GM19397 (cell line): Measurements from ENCODE around the gene VEGFC.

Experiments
- ATAC-seq: cut with Tn5 transposase; IDR thresholded peaks from one replicate; pipeline ENCODE4 v1.9.1; 2021; ENCODE audit warnings: mild to moderate bottlenecking, moderate library complexity; ENCODE audit not compliant: unreplicated experiment

VEGFC gene

DNA sequence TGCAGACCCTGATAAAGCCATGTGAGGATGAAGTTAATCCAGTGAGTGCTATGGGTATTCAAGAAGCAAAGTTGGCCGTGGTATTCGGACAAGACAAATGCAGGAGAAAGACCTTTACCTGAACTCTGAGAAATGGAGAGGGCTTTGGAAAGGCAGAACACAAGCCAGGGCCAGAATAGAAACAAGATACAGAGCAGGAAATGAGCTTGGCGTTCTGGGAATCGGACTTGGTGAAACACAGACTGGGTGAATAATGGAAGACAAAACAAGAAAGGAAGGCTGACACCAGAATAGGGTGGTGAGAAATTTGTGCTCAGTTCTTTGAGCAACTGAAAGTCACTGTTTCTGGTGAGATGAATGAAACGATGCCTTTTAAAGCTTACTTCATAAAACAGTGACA is 83.3 kb downstream of the VEGFC start:
- no peak for ATAC-seq

DNA sequence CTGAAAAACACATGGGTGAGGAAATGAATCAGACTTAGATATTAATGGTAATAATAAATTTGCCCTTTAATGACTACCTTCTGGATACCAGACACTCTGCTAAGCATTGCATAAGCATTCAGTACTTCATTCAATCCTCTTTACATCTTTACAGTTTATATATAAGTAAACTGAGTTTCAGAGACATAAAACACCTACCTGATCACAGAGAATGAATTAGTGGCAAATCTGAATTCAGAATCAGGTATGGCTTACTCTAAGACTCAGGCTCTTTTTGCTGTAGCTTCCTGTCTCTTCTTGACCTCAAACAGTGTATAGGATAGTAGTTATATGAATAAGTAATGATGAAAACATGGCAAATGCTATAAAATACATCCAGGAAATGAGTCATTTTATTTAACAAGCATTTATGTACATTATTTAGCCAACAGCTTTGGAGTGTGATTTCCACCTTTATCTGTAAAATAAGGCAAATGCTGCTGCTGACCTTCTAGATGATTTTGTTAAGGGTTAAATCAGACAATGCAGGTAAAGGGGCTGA is 83.9 kb downstream of the VEGFC start:
- no peak for ATAC-seq

DNA sequence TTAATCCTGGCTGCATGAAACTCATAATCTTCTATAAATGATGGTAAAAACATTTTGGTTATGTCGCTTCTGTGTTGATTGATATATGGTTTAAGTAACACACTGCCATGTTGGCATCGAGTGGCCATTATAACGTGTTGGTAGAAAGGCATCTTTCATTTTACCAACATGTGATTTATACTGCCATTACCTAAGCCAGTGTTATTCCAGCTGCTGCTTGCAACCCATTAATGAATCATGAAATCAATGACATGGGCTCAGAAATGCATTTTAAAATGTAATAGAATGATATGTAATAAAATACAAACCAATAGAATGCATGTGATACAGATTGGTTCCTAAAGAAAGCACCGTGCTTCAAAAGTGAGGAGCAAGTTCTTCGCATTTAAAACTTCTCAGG is 102.0 kb downstream of the VEGFC start:
- no peak for ATAC-seq

DNA sequence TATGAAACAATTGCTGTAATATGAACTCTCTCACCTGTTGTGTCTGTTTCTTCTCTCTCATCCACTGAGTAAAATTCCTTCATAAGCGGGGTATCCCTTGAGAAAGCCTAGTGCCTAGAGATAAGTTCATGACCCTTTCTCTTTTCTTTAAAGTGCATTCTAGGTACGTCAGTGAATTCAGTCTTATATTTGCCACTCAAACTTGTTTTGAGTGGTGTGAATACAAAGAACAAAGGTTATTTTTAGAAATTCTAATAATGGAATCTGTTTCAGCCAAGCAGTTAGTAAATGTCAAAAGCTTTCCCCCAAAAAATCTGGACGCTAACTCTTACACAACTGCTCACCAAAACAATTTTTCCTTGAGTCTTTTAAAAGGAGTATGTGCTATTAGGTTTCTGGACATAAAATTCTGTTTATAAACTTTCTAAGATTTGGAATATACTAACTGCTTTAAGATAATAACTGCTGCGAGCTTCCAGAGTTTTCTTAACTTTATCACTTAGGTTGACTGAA is 112.0 kb downstream of the VEGFC start:
- ATAC-seq = no peak

DNA sequence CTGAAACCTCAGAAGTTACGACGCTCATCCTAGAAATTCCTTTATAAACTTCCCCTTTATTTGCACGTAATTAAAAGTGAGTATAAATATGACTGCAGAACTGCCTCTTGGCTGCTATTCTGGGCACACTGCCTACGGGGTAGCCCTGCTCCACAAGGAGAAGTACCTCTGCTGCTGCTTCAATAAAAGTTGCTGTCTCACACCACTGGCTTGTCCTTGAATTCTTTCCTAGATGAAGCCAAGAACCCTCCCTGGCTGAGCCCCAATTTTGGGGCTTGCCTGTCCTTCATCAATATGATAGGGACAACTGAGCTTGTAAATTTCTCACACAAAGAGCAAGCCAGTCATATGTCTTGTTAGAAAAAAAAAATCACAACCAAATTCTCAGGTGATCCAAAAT is 115.8 kb downstream of the VEGFC start:
- ATAC-seq = no peak

DNA sequence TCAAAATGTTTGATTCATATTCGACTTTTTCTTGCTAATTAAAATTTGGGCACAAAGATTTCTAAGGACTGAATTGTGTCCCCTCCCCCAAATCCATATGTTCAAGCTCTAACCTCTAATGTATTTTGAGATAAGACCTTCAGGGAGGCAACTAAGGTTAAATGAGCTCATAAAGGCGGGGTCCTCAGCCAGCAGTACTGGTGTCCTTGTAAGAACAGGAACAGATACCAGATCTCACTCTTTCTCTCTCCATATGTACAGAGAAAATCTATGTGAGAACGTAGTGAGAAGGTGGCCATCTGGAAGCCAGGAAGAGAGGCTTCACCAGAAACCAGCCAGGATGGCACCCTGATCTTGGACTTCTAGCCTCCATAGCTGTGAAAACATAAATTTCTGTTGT is 116.9 kb downstream of the VEGFC start:
- ATAC-seq = no peak

DNA sequence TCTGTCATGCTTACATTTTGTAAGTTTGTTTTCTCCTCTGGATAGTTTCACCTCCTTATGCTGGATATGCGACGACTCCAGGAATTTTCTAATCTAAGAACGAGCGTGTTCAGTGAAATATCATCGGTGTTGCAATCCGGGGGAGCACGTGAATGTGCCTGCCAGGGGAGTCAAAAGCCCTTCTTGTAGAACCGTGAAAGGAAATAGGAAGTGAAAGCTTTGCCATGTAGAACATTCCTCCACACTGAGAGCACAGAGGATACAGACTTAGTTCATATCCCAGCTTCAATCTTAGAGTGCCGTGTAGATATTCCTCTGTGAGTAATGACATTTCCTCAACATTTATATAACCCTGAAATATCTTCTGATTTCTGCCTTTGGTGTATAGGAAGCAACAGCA is 121.2 kb downstream of the VEGFC start:
- no peak for ATAC-seq

DNA sequence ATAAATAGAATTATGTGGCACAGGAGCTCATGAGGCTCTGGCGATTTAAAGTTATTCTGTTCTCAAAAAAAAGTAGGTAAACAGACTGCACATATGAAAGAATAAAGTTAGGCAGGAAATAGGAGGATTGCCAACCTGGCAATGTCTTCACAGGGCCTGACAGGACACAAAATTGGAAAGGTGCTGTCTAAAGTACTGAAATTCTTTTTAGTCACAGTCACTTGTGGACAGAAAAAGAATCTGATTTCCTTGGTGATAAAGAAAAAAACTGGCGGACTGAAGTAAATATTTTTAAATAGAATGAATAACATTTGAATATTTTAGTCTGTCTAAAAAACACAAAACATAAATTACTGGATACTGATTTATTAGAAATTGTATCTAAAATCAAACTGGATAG is 124.4 kb downstream of the VEGFC start:
- no peak for ATAC-seq

DNA sequence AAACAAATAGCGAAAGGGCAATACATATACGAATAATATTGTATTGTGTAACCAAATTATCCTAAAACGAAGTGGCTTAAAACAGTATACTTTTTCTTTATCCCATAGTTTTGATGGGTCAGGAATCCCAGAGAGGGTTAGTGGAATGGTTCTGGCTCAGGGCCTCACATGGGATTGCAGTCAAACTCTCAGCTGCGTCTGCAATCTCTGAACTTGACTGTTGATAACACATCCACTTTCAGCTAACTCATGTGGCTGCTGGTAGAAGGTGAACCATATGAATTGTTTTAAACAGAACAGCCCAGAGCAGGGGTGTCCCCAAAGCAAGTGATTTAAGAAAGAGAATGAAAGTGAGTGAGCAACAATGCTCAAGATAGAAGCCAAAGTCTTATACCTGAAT is 127.8 kb downstream of the VEGFC start:
- ATAC-seq = no peak

DNA sequence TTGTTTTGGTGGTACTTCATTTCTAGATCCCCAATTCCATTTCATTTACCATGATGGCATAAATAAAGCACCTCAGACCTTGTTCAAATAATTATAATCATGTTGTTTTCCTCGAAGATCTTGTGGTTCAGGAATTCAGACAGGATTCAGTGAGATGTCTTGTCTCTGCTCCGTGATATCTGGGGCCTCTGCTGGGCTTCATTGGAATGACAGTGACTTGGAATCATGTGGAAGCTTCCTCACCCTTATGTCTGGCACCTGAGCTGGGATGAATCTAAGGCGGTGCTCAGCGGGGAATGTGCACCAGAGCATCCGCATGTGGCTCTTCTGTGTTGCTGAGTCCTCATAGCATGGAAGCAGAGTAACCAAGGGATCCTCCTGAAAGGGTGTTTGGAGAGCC is 132.2 kb downstream of the VEGFC start:
- no peak for ATAC-seq

DNA sequence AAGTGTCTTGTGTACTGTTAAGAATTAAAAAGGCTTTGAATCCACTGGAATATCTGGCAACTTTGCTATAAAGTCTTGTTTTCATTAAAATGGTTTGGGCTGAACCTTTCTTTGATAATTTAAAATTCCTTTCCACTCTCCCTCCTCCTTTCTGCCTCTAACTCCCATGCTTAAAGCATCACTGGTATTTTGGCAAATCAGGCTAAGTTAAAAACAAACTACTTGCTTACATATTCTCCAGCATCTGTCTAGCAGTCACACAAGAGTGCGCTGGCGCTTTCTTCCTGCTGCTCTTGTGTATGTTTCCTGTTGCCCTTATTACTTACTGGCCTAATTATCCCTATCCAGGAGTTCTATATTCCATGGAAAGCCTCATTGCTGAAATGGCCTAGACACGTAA is 136.6 kb downstream of the VEGFC start:
- no peak for ATAC-seq

DNA sequence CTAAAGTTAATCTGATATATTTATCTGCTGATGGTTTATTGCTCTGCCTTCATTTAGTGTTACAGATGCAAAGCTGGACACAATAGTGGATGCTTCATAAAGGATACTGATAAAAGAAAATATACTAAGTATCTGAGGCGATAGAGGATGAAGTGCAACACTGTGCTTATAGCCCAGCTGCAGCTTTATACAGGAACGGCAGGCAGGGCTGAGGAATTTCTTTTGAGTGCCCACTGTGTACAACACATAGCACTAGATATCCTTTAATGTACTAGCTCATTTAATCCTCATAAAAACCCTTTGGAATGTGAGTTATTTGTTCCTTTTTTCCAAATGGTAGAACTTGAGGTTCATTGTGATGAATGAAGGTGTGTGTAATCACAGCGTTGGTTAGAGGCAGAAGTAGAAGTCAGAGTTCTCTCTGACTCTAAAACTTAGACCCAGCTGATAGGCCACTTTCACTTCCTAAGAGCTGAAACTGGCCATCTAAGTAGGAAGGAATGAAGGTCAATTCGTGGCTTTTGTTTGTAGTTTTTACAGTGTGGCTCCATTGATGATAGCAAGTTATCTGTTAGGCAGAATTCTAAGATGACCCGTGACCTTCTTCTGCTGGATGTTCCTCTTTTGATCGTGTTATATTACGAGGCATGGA is 138.0 kb downstream of the VEGFC start:
- no peak for ATAC-seq

DNA sequence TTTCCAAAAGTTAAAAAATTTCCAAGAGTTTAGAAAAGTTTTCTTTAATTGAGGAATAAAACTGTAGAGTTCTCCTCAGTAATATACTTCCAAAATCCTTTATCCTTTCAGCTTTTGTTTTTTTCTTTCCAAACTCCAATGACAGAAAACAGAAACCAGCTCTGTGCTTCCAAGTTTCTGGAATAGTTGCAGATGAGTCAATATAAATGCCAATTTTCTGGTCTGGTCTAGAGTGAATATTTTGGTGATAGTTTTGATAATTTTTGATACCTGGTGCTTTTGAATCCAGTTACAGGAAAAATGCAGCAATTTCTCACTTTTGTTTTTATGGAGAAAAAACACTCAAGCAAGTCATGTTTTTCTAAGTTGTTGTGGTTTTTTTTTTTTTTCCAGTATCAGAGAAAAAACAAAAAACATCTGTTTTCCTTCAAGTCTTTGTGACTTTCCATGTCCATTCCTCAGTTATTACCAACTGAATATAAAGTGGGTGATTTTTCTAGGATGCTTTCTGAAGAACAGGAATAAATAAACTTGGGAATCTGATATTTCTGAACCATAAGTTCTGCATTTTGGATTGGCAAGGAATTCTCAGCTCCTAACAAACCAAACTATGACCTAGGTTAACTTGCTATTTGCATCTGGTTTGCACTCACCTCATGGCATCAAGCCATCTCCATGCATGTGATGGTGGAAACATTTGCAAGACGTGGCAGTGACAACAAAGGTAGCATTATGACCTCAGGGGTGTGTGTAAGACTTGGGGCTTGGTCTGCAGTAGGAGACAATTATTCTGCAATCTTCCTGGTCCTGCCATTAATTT is 139.1 kb downstream of the VEGFC start:
- ATAC-seq = no peak

DNA sequence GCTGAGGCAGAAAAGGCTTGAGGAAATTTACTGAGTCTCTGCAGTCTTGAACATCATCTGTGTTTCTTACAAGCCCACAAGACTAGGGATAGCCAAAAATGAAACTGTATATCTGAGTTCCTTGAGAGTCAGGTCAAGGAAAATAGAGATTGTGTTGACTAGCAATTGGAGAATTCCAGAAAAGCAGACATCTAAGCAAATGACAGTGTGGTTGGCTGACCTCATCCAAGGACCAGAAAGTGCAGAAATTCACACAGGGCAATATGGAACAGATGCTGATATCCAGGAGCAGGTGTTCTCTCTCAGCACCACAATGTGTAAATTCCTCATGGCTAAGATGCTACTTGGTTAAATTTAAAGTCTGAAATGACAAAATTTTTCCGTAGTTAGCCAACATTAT is 146.4 kb downstream of the VEGFC start:
- ATAC-seq = no peak

DNA sequence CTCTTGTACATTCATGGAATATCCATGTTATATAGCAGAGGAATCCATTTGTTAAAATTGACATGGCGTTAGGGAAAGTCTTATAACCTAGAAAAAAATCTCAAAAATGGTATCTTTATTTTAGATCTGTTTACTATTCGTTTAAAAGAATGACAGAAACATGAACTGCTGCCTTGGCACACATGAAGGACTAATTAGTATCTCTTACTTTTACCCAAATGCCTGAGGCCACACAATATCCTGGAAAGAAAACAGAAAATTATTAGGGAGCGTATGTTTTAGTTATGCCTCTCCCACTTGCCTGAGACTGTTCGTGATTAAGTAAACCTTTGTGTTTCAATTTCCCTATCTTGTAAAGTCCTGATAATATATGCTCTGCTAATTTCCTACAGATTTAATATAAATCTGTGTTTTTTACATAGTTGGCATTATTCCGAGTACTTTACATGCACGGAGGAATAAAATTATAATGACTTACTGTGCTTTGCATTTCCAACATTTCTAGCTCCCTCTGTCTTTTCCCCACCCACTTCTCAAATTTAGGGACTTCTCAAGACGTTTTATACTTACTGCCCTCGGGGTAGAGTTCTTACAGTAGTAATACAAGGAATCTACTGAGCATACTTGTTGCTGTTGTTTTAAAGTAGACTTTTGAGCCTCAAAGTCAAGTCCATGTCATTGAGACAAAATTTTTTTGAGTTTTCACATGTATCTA is 147.3 kb downstream of the VEGFC start:
- ATAC-seq = no peak

DNA sequence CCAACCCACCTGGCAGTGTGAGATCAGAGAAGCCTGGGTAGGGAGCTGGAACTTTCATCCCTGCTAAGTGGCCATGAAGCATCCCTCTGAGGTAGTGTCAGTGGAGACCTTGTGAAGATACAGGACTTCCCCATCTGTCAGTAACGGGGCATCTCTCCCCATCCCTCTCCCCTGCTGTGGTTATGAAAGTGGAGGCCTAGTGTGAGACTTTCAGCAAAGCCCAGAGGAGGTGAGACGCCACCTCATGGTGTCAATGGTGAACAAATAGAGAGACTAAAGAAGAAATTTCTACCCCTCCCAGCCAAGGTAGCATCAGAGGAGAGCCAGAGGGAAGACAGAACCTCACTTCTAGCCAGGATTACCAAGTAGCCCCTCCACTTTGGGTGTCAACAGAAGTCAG is 150.2 kb downstream of the VEGFC start:
- peak; percentile 58 for ATAC-seq

DNA sequence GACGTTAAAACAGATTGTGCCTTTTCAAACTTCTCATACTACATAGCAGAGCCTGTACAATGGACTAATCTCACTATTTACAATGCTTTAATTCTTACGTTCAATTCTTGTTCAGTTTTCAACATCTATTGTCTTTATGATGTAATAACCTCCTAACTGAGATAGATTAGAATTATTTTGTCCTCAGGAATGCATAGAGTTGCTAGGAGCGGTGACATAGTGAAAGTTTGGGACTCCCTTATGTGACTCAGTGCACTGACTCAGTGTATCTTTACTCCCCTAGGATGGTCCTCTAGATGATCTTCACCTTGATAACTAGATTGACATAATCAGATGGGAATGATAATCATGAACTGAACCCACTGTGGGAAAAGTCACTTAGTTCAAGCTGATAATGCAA is 151.5 kb downstream of the VEGFC start:
- no peak for ATAC-seq

DNA sequence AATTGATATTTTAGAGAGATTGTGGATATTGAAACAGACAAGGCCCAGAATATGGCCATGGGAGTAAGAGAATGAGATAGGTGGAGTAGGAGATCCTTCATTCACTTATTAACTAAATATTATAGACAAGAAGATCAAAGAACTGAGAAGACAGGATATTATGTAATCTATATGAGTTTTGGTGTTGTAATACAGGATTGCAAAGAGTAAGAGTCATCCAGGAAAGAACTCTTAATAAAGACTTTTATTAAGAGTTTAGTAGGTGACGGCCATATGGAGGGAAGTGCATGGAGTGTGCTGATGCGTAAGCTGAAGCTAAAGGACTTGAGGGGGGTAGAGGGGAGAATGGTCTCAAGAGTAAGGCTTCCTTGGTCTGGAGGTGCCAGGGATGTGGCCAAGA is 153.7 kb downstream of the VEGFC start:
- ATAC-seq = no peak

DNA sequence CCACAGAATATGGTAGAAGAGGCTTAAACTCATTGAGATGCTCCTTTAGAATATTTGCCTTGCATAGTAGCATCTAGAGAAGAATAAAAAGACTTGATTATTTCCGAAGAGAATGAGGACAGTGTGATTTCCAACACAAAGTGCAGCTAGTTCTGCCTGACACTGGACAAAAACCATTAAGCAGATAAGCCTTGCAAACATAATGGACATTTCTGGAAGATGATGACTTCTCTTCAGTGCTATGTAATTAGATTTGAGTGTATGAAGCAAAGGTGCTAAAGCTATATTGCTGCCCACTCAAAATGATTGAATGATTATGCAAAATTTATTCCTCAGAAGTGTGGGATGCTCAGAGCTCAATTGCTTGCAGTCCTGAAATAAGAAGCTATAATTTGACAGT is 156.4 kb downstream of the VEGFC start:
- ATAC-seq = no peak

DNA sequence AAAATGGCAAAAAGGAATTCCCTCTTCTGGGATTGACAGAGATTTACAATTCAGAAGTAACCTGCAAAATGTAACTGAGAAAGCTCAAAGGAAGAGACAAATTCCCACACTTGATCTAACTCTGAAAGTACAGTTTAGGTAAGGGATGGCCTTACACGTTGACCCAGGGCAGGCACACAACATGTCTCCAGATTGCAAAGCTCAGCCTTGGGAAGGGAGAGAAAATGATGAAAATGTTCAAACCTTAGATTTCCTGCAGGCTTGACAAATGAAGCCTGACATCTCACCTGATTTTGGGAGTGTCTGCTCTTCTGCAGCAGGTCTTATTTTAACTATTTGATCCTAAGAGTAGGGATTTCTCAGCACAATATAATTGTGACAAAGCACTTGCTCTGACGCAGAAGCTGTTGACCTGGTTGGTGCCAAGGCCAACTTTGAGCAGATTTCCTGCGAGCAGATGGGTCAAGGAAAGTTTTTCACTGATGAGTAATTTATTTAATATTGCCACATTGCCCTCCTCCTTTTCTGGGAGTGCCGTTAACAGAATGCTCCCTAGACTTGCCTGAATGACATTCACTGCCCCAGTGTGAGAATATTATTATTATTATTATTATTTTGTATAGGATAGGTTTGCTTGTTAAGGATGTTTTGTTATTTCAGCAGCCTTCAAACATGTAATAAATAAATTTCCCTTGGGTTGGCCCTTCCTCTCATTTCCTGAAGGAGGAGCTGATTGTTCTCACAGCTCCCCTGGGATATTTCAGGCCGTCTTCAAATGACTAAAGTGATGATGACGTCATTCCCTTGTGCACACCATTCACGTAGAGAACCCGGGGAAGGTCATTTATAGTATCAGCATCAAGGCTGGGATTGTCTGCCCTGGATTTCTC is 157.1 kb downstream of the VEGFC start:
- no peak for ATAC-seq
